ENCODE measurements around the gene ARSG. TPM values are rescaled to one million over a fixed set of nuclear protein-coding genes. Genes with fewer than 3 reads are reported as not detected.
A peak's percentile ranks its signal among the peaks of the same experiment; 100 is the strongest.

Gene ARSG
- total and polyA plus RNA-seq, 2 experiments from 2014 or later = 1.7 to 5.1 TPM

DNA sequence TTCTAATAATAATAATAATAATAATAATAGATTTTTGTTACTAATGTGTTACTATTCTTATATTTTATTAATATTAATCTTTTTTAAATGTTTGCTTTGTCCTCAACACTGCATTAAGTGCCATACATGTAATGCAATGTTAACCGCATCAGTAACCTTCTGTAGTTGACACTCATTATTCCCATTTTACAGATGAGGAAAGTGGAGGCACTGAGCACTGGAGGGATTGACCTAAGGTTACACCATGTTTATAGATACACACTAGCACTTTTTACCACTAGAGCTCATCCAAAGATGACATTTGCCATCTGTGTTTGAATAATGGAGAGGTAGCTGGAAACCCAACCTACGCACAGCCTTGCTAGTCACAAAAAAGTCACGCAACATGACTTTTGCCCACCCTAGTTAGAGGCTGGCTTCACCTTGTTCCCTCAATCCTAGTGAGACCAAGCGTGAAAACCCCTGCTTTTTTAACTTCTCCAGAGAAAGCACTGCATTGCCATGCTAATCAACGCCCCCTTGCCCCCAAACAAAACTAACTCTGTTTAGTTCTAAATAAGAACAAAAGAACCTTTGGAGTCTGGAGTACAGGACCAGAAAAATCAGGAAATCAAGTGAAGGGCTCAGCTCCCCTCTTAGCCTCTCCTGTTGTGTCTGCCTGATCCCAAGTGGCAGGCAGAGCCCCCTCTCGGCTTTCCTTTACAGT lies 2.3 kb downstream of the ARSG start:
- Histone ChIP-seq H3K4me2 (peak overlapping the region; percentile 59), H3K36me3 (ENCODE audit: insufficient read depth) (no peaks in the 10 kb centered on the region), H3F3A (replicated peaks; ENCODE audit: low read depth) (peaks cover 13% of the 10 kb centered on the region), H3K4me1 (ENCODE audit: insufficient read depth) (peaks cover 60% of the 10 kb centered on the region), H4K20me1 (replicated peaks; ENCODE audit: insufficient read depth) (no peaks in the 10 kb centered on the region), H2AFZ (no peak overlapping the region), H3K27me3 (ENCODE audit: insufficient read depth) (peaks cover 54% of the 10 kb centered on the region), H3K79me2 (replicated peaks; ENCODE audit: insufficient read depth) (no peaks in the 10 kb centered on the region), H3K27ac (ENCODE audit: low read depth) (no peak overlapping the region), H3K9me2 (ENCODE audit: insufficient read depth) (no peaks in the 10 kb centered on the region), H3K4me3 (0 out of 2 replicates have a peak overlapping the region, but pooled peaks have one; percentile 4)
- Mint-ChIP-seq H3K27me3 (ENCODE audit: insufficient read depth, low read depth, poor library complexity) (peaks cover 46% of the 10 kb centered on the region), H3K9me3 (no peaks in the 10 kb centered on the region), H3K36me3 (ENCODE audit: low read depth) (no peaks in the 10 kb centered on the region; the same call in 2 of the 3 replicates), H3K4me3 (peak overlapping the region; percentile 74; the same call in 2 of the 3 replicates), H3K27ac (no peak overlapping the region), H3K4me1 (peaks cover 59% of the 10 kb centered on the region)
- no peak for TF ChIP-seq ZNF114 (CRISPR knock-in tag; IDR thresholded peaks at IDR 0.05)
- TF ChIP-seq, protein P1, sequence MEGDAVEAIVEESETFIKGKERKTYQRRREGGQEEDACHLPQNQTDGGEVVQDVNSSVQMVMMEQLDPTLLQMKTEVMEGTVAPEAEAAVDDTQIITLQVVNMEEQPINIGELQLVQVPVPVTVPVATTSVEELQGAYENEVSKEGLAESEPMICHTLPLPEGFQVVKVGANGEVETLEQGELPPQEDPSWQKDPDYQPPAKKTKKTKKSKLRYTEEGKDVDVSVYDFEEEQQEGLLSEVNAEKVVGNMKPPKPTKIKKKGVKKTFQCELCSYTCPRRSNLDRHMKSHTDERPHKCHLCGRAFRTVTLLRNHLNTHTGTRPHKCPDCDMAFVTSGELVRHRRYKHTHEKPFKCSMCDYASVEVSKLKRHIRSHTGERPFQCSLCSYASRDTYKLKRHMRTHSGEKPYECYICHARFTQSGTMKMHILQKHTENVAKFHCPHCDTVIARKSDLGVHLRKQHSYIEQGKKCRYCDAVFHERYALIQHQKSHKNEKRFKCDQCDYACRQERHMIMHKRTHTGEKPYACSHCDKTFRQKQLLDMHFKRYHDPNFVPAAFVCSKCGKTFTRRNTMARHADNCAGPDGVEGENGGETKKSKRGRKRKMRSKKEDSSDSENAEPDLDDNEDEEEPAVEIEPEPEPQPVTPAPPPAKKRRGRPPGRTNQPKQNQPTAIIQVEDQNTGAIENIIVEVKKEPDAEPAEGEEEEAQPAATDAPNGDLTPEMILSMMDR (conservative IDR thresholded peaks at IDR 0.05; ENCODE audit: low read depth in 2 of 2) = no peak
- no peak for TF ChIP-seq REST (IDR thresholded peaks at IDR 0.05; ENCODE audit: unreplicated experiment)
- no peak for TF ChIP-seq NANOG (IDR thresholded peaks at IDR 0.05; ENCODE audit: borderline replicate concordance)
- no peak for TF ChIP-seq ETS1 (IDR thresholded peaks at IDR 0.05)
- no peak for TF ChIP-seq POLR2AphosphoS5 (IDR thresholded peaks at IDR 0.05; ENCODE audit: low read depth)
- TF ChIP-seq, protein P2, sequence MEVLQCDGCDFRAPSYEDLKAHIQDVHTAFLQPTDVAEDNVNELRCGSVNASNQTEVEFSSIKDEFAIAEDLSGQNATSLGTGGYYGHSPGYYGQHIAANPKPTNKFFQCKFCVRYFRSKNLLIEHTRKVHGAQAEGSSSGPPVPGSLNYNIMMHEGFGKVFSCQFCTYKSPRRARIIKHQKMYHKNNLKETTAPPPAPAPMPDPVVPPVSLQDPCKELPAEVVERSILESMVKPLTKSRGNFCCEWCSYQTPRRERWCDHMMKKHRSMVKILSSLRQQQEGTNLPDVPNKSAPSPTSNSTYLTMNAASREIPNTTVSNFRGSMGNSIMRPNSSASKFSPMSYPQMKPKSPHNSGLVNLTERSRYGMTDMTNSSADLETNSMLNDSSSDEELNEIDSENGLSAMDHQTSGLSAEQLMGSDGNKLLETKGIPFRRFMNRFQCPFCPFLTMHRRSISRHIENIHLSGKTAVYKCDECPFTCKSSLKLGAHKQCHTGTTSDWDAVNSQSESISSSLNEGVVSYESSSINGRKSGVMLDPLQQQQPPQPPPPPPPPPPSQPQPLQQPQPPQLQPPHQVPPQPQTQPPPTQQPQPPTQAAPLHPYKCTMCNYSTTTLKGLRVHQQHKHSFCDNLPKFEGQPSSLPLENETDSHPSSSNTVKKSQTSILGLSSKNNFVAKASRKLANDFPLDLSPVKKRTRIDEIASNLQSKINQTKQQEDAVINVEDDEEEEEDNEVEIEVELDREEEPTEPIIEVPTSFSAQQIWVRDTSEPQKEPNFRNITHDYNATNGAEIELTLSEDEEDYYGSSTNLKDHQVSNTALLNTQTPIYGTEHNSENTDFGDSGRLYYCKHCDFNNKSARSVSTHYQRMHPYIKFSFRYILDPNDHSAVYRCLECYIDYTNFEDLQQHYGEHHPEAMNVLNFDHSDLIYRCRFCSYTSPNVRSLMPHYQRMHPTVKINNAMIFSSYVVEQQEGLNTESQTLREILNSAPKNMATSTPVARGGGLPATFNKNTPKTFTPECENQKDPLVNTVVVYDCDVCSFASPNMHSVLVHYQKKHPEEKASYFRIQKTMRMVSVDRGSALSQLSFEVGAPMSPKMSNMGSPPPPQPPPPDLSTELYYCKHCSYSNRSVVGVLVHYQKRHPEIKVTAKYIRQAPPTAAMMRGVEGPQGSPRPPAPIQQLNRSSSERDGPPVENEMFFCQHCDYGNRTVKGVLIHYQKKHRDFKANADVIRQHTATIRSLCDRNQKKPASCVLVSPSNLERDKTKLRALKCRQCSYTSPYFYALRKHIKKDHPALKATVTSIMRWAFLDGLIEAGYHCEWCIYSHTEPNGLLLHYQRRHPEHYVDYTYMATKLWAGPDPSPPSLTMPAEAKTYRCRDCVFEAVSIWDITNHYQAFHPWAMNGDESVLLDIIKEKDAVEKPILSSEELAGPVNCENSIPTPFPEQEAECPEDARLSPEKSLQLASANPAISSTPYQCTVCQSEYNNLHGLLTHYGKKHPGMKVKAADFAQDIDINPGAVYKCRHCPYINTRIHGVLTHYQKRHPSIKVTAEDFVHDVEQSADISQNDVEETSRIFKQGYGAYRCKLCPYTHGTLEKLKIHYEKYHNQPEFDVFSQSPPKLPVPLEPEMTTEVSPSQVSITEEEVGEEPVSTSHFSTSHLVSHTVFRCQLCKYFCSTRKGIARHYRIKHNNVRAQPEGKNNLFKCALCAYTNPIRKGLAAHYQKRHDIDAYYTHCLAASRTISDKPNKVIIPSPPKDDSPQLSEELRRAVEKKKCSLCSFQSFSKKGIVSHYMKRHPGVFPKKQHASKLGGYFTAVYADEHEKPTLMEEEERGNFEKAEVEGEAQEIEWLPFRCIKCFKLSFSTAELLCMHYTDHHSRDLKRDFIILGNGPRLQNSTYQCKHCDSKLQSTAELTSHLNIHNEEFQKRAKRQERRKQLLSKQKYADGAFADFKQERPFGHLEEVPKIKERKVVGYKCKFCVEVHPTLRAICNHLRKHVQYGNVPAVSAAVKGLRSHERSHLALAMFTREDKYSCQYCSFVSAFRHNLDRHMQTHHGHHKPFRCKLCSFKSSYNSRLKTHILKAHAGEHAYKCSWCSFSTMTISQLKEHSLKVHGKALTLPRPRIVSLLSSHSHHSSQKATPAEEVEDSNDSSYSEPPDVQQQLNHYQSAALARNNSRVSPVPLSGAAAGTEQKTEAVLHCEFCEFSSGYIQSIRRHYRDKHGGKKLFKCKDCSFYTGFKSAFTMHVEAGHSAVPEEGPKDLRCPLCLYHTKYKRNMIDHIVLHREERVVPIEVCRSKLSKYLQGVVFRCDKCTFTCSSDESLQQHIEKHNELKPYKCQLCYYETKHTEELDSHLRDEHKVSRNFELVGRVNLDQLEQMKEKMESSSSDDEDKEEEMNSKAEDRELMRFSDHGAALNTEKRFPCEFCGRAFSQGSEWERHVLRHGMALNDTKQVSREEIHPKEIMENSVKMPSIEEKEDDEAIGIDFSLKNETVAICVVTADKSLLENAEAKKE (CRISPR knock-in tag; IDR thresholded peaks at IDR 0.05) = no peak
- no peak for TF ChIP-seq CREB1 (CRISPR knock-in tag; IDR thresholded peaks at IDR 0.05; ENCODE audit: low read depth)
- TF ChIP-seq EZH2phosphoT487 (IDR thresholded peaks at IDR 0.05; ENCODE audit: unreplicated experiment) = no peak
- no peak for TF ChIP-seq ZNF331 (CRISPR knock-in tag; IDR thresholded peaks at IDR 0.05; ENCODE audit: low read depth)
- DNase-seq (ENCODE audit: low spot score) (no peak), ATAC-seq (no peak)
